Embryonic facial prominence (tissue), 1 donor: Measurements from ENCODE around the gene SIVA1.

Experiments
- DNase-seq: peaks from one replicate; pipeline ENCODE4 v3.0.0-alpha.2; 2016; ENCODE audit errors: extremely low spot score

The SIVA1 gene

GRCh38 chr14:104751539-104752422 is 1.2 kb upstream of the SIVA1 start:
- no peak for DNase-seq

- no peak for DNase-seq
These were observed 568 bp upstream of the SIVA1 start for GRCh38 chr14:104752423-104752734.

- no peak for DNase-seq
These were observed 723 bp downstream of the SIVA1 start for GRCh38 chr14:104753528-104754212.

GRCh38 chr14:104754213-104754851 is 1.4 kb downstream of the SIVA1 start:
- DNase-seq, result no peak

- no peak for DNase-seq
These were observed 2.7 kb downstream of the SIVA1 start for GRCh38 chr14:104755621-104756020.

- DNase-seq, result no peak
These were observed 3.7 kb downstream of the SIVA1 start for GRCh38 chr14:104756477-104757237.

- no peak for DNase-seq
These were observed 4.3 kb downstream of the SIVA1 start for GRCh38 chr14:104757238-104757585.

GRCh38 chr14:104757681-104758392 is 4.9 kb downstream of the SIVA1 start:
- DNase-seq, result no peak

- DNase-seq, result no peak
These were observed 6.3 kb downstream of the SIVA1 start for GRCh38 chr14:104758981-104759969.

- no peak for DNase-seq
These were observed 12.6 kb downstream of the SIVA1 start for GRCh38 chr14:104765517-104765916.

GRCh38 chr14:104766256-104766862 is 13.4 kb downstream of the SIVA1 start:
- no peak for DNase-seq

- no peak for DNase-seq
These were observed 14.1 kb downstream of the SIVA1 start for GRCh38 chr14:104766863-104767633.

- DNase-seq, result no peak
These were observed 14.6 kb downstream of the SIVA1 start for GRCh38 chr14:104767634-104767918.

- peak; percentile 53 for DNase-seq
These were observed 15.7 kb downstream of the SIVA1 start for GRCh38 chr14:104768437-104769323.

GRCh38 chr14:104769324-104770071 is 16.6 kb downstream of the SIVA1 start:
- DNase-seq, result no peak

GRCh38 chr14:104770072-104770579 is 17.2 kb downstream of the SIVA1 start:
- DNase-seq, result no peak

GRCh38 chr14:104770851-104771272 is 17.9 kb downstream of the SIVA1 start:
- no peak for DNase-seq
